ENCODE results near the gene MAP3K7CL.

Gene MAP3K7CL

GRCh38 chr21:29114765-29115500 is 15.5 kb upstream of the MAP3K7CL start:
- H3K4me3 ChIP-seq (ENCODE audit: low read depth, low read length) = no peak overlapping the region
- TF ChIP-seq, protein P1, sequence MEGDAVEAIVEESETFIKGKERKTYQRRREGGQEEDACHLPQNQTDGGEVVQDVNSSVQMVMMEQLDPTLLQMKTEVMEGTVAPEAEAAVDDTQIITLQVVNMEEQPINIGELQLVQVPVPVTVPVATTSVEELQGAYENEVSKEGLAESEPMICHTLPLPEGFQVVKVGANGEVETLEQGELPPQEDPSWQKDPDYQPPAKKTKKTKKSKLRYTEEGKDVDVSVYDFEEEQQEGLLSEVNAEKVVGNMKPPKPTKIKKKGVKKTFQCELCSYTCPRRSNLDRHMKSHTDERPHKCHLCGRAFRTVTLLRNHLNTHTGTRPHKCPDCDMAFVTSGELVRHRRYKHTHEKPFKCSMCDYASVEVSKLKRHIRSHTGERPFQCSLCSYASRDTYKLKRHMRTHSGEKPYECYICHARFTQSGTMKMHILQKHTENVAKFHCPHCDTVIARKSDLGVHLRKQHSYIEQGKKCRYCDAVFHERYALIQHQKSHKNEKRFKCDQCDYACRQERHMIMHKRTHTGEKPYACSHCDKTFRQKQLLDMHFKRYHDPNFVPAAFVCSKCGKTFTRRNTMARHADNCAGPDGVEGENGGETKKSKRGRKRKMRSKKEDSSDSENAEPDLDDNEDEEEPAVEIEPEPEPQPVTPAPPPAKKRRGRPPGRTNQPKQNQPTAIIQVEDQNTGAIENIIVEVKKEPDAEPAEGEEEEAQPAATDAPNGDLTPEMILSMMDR (IDR thresholded peaks at IDR 0.05; ENCODE audit: borderline replicate concordance, insufficient read depth, low read depth, low read length) = no peak

GRCh38 chr21:29115899-29116298 is 14.5 kb upstream of the MAP3K7CL start:
- no peak overlapping the region for H3K4me3 ChIP-seq (ENCODE audit: low read depth, low read length)

GRCh38 chr21:29117372-29117955 is 13.0 kb upstream of the MAP3K7CL start:
- no peak overlapping the region for H3K4me3 ChIP-seq (ENCODE audit: low read depth, low read length)
- TF ChIP-seq, protein P1 (IDR thresholded peaks at IDR 0.05; ENCODE audit: borderline replicate concordance, insufficient read depth, low read depth, low read length) = no peak

More at GRCh38 chr21:29115899-29116298, 14.5 kb upstream of the MAP3K7CL start:
- TF ChIP-seq, protein P1 (IDR thresholded peaks at IDR 0.05; ENCODE audit: borderline replicate concordance, insufficient read depth, low read depth, low read length) = no peak

GRCh38 chr21:29121759-29122158 is 8.7 kb upstream of the MAP3K7CL start:
- TF ChIP-seq, protein P1 (IDR thresholded peaks at IDR 0.05; ENCODE audit: borderline replicate concordance, insufficient read depth, low read depth, low read length) = no peak
- H3K4me3 ChIP-seq (ENCODE audit: low read depth, low read length) = no peak overlapping the region

GRCh38 chr21:29124645-29125044 is 5.8 kb upstream of the MAP3K7CL start:
- no peak overlapping the region for H3K4me3 ChIP-seq (ENCODE audit: low read depth, low read length)
- TF ChIP-seq, protein P1 (IDR thresholded peaks at IDR 0.05; ENCODE audit: borderline replicate concordance, insufficient read depth, low read depth, low read length) = no peak

- H3K4me3 ChIP-seq (ENCODE audit: low read depth, low read length) = no peak overlapping the region
- TF ChIP-seq, protein P1 (IDR thresholded peaks at IDR 0.05; ENCODE audit: borderline replicate concordance, insufficient read depth, low read depth, low read length) = no peak
These were observed 5.3 kb upstream of the MAP3K7CL start for GRCh38 chr21:29125191-29125590.

GRCh38 chr21:29125979-29126378 is 4.5 kb upstream of the MAP3K7CL start:
- TF ChIP-seq, protein P1 (IDR thresholded peaks at IDR 0.05; ENCODE audit: borderline replicate concordance, insufficient read depth, low read depth, low read length) = no peak
- H3K4me3 ChIP-seq (ENCODE audit: low read depth, low read length) = no peak overlapping the region
